GM21423 (cell line): ENCODE data around the gene ZBTB46.

Experiments
- ATAC-seq: cut with Tn5 transposase; IDR thresholded peaks from one replicate; pipeline ENCODE4 v1.9.1; 2021; ENCODE audit warnings: mild to moderate bottlenecking, moderate library complexity; ENCODE audit not compliant: unreplicated experiment

ZBTB46 gene

GRCh38 chr20:63748070-63748933 is 82.8 kb downstream of the ZBTB46 start:
- no peak for ATAC-seq

GRCh38 chr20:63747622-63748069 is 83.4 kb downstream of the ZBTB46 start:
- no peak for ATAC-seq

- ATAC-seq: no peak
Observed at GRCh38 chr20:63746751-63747315, 84.2 kb downstream of the ZBTB46 start.

GRCh38 chr20:63745961-63746731 is 84.9 kb downstream of the ZBTB46 start:
- no peak for ATAC-seq

GRCh38 chr20:63745424-63745805 is 85.6 kb downstream of the ZBTB46 start:
- ATAC-seq: no peak

- no peak for ATAC-seq
Observed at GRCh38 chr20:63744574-63745423, 86.3 kb downstream of the ZBTB46 start.

GRCh38 chr20:63744158-63744557 is 86.9 kb downstream of the ZBTB46 start:
- ATAC-seq: no peak

- ATAC-seq: no peak
Observed at GRCh38 chr20:63743210-63743970, 87.7 kb downstream of the ZBTB46 start.

GRCh38 chr20:63742381-63743024 is 88.6 kb downstream of the ZBTB46 start:
- no peak for ATAC-seq

GRCh38 chr20:63741676-63742380 is 89.2 kb downstream of the ZBTB46 start:
- ATAC-seq: no peak

- no peak for ATAC-seq
Observed at GRCh38 chr20:63741354-63741675, 89.7 kb downstream of the ZBTB46 start.

GRCh38 chr20:63740627-63741353 is 90.3 kb downstream of the ZBTB46 start:
- ATAC-seq: no peak

GRCh38 chr20:63740070-63740626 is 90.9 kb downstream of the ZBTB46 start:
- ATAC-seq: no peak

- peak; percentile 48 for ATAC-seq
Observed at GRCh38 chr20:63739130-63740069, 91.7 kb downstream of the ZBTB46 start, which contains the start of gene SLC2A4RG. TSS of gene SLC2A4RG (plus strand) at chr20:63739776. CDS start at chr20:63739913, 137 bp downstream.

- no peak for ATAC-seq
Observed at GRCh38 chr20:63738687-63739129, 92.4 kb downstream of the ZBTB46 start.

GRCh38 chr20:63737945-63738686 is 92.9 kb downstream of the ZBTB46 start:
- no peak for ATAC-seq
